Gastroesophageal sphincter (tissue), 4 donors: ENCODE results near the gene OTUD3. TPM values are rescaled to one million over a fixed set of nuclear protein-coding genes. Genes with fewer than 3 reads are reported as not detected.

Experiments used
- ATAC-seq: fragments of 150-250 bp; one replicate; pipeline ENCODE4 v1.9.1; 2016; ENCODE audit warnings: mild to moderate bottlenecking, moderate library complexity
- H3K27ac ChIP-seq, 4 donors: fragments of 200-600 bp; sonication (generic) in 3 of 4; 1 replicate in 3 of 4; 2 replicates in 1 of 4; pipeline ENCODE4 v1.5.1; 2016 to 2019
- H3K27me3 ChIP-seq: fragments of 200-600 bp; sonication (generic); one replicate; pipeline ENCODE4 v1.5.1; 2019
- H3K36me3 ChIP-seq, 2 donors: fragments of 200-600 bp; sonication (generic); one replicate each; pipeline ENCODE4 v1.5.1; 2019; ENCODE audit warnings: control low read depth in 1 of 2
- H3K4me1 ChIP-seq, 3 donors: fragments of 200-600 bp; sonication (generic); 1 replicate in 2 of 3; 2 replicates in 1 of 3; pipeline ENCODE4 v1.5.1; 2016 to 2019; ENCODE audit warnings: control low read depth in 2 of 3
- H3K4me3 ChIP-seq, 2 donors: fragments of 200-600 bp; sonication (generic); one replicate each; pipeline ENCODE4 v1.5.1; 2019; ENCODE audit warnings: mild to moderate bottlenecking in 1 of 2, moderate library complexity in 1 of 2
- H3K9me3 ChIP-seq, 3 donors: fragments of 200-600 bp; sonication (generic); one replicate each; pipeline ENCODE4 v1.5.1; 2017 to 2019; ENCODE audit warnings: control low read depth in 2 of 3
- CTCF ChIP-seq, 4 experiments: fragments of 200-600 bp in 2 of 4; fragments of 450-650 bp in 2 of 4; sonication (generic) in 1 of 4; IDR thresholded peaks; one replicate each; pipeline ENCODE4 v1.5.1; 2017 to 2019; ENCODE audit warnings: antibody characterized with exemption in 4 of 4, mild to moderate bottlenecking in 2 of 4, moderate library complexity in 2 of 4
- EP300 ChIP-seq: sonication (generic); formaldehyde crosslinking; IDR thresholded peaks from one replicate; pipeline ENCODE4 v1.6.1; 2017; ENCODE audit warnings: antibody characterized with exemption, mild to moderate bottlenecking
- POLR2A ChIP-seq, 2 donors: fragments of 450-650 bp; IDR thresholded peaks; one replicate each; pipeline ENCODE4 v1.6.1; 2017; ENCODE audit warnings: antibody characterized with exemption in 2 of 2, mild to moderate bottlenecking in 2 of 2, moderate library complexity in 1 of 2
- POLR2AphosphoS5 ChIP-seq: sonication (generic); formaldehyde crosslinking; IDR thresholded peaks from one replicate; pipeline ENCODE4 v1.6.1; 2017; ENCODE audit warnings: antibody characterized with exemption
- WGBS, 2 donors: methylation state at CpG; one replicate each; pipeline ENCODE4 v1.1.5; 2018; ENCODE audit warnings: low coverage in 1 of 2; 5-methylcytosine and 5-hydroxymethylcytosine counted together
- total RNA-seq, 4 donors: library from RNA; depleted of rRNA; stranded (reverse); fragments of >200 nt; gene quantifications; one replicate each; pipeline ENCODE4 v1.1.0, GENCODE V29; 2016

The OTUD3 gene
- total RNA-seq, 4 donors from 2014 or later: 6.2 to 9.0 (median 7.9) TPM

GRCh38 chr1:19955534-19956170 is 73.5 kb downstream of the OTUD3 start:
- no peak overlapping the region for H3K4me3 ChIP-seq
- H3K27me3 ChIP-seq: peaks cover 21% of the 10 kb centered on the region
- H3K27ac ChIP-seq: no peak overlapping the region
- no peaks in the 10 kb centered on the region for H3K4me1 ChIP-seq
- no peak for ATAC-seq
- WGBS, 2 donors: 63 to 83% methylated on average over 7 to 8 of the region's 11 CpGs
- TF ChIP-seq EP300 (no peak), CTCF (IDR thresholded peaks at IDR 0.05) (no peak), POLR2AphosphoS5 (no peak), POLR2A (IDR thresholded peaks at IDR 0.05) (no peak)
- no peaks in the 10 kb centered on the region for H3K36me3 ChIP-seq
- no peaks in the 10 kb centered on the region for H3K9me3 ChIP-seq

GRCh38 chr1:19957779-19958178 is 75.6 kb downstream of the OTUD3 start:
- H3K27ac ChIP-seq: no peak overlapping the region
- WGBS, 2 donors: 63 to 79% methylated on average over 3 to 4 of the region's 4 CpGs
- H3K4me1 ChIP-seq: no peaks in the 10 kb centered on the region
- peaks cover 34% of the 10 kb centered on the region for H3K27me3 ChIP-seq
- no peak overlapping the region for H3K4me3 ChIP-seq
- no peak for TF ChIP-seq CTCF (IDR thresholded peaks at IDR 0.05)
- no peaks in the 10 kb centered on the region for H3K36me3 ChIP-seq
- H3K9me3 ChIP-seq: no peaks in the 10 kb centered on the region
- ATAC-seq: no peak

GRCh38 chr1:19960591-19960990 is 78.4 kb downstream of the OTUD3 start:
- Histone ChIP-seq H3K36me3 (no peaks in the 10 kb centered on the region), H3K4me3 (no peak overlapping the region), H3K27ac (no peak overlapping the region), H3K9me3 (peaks cover 0 to 9% (median 0%) of the 10 kb centered on the region in 3 donors), H3K27me3 (peaks cover 35% of the 10 kb centered on the region), H3K4me1 (no peaks in the 10 kb centered on the region)
- 38 to 50% methylated on average over 1 to 4 of the region's 5 CpGs for WGBS, 2 donors
- TF ChIP-seq POLR2A (IDR thresholded peaks at IDR 0.05): no peak
- no peak for TF ChIP-seq POLR2AphosphoS5
- TF ChIP-seq CTCF (IDR thresholded peaks at IDR 0.05): no peak
- TF ChIP-seq EP300: no peak
- ATAC-seq: no peak

Other genes with a start within 250 kb of the OTUD3 start
- 100 to 1,000 TPM; 203 to 343 (median 301) TPM for gene NBL1, start 238.1 kb upstream of the OTUD3 start, total RNA-seq
- gene HTR6, start 217.5 kb upstream of the OTUD3 start, total RNA-seq: not detected
- gene TMCO4, start 82.5 kb upstream of the OTUD3 start, total RNA-seq: 10 to 100 TPM; 18.1 to 36.9 (median 24.5) TPM
- not detected for gene RNF186, start 67.1 kb upstream of the OTUD3 start, total RNA-seq
- not detected for gene PLA2G2E, start 41.2 kb downstream of the OTUD3 start, total RNA-seq
- 100 to 1,000 TPM in 1 of 4 donors, 10 to 100 TPM in 3; 16.5 to 300 (median 96.0) TPM for gene PLA2G2A, start 97.2 kb downstream of the OTUD3 start, total RNA-seq
- 10 to 100 TPM in 3 of 4 donors, 1 to 10 TPM in 1; 8.8 to 47.1 (median 23.4) TPM for gene PLA2G5, start 187.8 kb downstream of the OTUD3 start, total RNA-seq
- not detected for gene PLA2G2D, start 237.1 kb downstream of the OTUD3 start, total RNA-seq